ENCODE measurements around the gene CSH2. TPM values are rescaled to one million over a fixed set of nuclear protein-coding genes. Genes with fewer than 3 reads are reported as not detected.
A peak's percentile ranks its signal among the peaks of the same experiment; 100 is the strongest.

The CSH2 gene
- polyA plus RNA-seq, 1 donor, result 0.70 TPM

- DNase-seq (ENCODE audit: low read depth), result no peak
Observed at GRCh38 chr17:63834431-63835166, 38.9 kb downstream of the CSH2 start.

DNA sequence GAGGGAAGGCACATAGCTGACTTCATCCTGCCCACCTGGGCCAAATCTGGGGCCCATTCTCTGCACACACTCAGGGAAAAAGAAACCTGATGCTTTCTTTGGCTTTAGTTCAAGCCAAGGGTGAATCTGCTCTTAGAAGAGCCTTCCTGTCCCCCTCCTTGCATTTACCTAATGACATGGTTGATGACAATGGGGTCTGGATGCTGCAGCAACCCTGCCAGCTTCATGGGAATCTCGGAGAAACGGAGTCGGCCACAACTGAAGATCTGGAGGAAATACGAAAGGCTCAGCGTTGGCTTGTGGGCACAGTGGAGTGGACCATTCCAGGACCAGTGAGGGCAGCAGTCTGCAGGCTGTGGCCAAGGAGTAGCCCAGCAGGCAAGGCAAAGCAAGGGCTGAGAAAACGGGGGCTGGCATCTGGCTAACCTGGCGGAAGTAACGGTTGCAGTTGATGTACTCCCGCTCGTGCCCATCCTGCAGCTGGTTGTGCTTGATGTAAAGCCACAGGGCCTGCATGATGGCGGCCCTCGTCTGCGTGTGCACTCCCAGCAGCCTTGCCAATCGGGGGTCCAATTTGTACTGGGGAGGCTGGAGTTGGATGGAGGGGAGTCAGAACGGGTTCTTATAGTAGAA lies 39.6 kb downstream of the CSH2 start:
- DNase-seq (ENCODE audit: low read depth), result no peak

DNA sequence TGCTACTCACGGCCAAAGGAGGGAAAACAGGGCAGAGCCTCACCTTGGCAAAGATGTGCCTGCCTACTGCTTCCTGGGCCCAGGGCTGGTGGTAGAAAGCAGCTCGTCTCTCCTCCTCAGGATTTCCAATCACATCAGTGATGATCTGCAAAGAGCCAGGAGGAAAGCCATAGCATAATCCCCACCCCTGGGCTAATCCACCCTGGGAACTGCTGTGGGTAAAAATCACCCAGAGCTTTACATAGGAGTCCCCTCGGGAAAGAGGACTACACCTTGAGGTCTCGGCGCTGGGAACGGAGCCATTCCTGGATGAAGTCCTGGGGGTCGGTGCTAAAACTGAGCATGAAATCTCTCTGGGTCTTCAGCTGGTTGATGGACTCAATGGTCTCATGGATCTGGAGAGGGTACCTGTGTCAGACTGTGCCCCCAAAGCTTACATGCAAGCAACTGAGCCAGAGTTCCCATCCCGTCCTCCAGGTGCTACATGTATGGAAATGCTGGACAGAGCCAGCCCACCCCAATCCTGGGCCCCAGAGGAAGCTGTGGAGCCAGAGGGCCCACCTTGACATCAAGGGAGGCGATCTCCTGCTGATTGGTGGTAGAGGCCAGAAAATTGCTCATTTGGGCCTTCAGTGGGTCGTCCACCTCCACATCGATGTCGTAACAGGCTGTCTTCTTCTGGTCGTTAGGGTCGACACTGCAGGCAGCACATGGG lies 40.3 kb downstream of the CSH2 start:
- no peak for DNase-seq (ENCODE audit: low read depth)

GRCh38 chr17:63832455-63832854 lies 41.0 kb downstream of the CSH2 start:
- no peak for DNase-seq (ENCODE audit: low read depth)

DNA sequence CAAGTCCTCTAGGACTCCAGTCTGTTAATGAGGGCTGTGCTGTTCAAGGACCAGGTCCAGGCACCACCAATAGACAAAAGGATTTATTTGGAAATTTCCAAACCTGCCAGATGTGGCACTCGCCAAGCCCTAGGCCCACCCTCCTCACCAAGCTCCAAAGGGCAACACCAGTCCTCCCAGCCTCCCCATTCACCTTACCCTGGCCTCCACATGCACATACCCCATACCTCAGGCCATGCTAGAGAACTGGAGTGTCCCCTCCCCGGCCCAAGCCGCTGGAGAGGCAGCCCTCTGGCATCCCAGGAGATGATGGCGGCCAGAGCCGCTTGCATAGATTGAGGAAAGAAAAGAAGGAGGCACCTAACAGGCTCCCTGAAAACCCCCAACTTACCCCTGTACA lies 41.5 kb downstream of the CSH2 start:
- no peak for DNase-seq (ENCODE audit: low read depth)

DNA sequence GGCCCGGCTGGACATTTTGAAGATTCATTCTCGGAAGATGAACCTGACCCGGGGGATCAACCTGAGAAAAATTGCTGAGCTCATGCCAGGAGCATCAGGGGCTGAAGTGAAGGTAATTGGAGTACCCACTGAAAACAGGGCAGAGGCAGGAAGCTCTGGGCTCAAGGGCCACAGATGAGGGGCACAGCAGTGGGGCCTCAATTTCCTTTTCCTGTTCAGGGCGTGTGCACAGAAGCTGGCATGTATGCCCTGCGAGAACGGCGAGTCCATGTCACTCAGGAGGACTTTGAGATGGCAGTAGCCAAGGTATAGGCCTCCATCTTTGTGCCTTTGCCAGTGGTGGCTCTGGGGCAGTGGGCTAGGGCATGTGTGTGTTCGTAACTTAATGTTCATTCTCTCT lies 42.0 kb downstream of the CSH2 start:
- DNase-seq (ENCODE audit: low read depth), result no peak

- DNase-seq (ENCODE audit: low read depth), result no peak
Observed at GRCh38 chr17:63830904-63831491, 42.5 kb downstream of the CSH2 start.

DNA sequence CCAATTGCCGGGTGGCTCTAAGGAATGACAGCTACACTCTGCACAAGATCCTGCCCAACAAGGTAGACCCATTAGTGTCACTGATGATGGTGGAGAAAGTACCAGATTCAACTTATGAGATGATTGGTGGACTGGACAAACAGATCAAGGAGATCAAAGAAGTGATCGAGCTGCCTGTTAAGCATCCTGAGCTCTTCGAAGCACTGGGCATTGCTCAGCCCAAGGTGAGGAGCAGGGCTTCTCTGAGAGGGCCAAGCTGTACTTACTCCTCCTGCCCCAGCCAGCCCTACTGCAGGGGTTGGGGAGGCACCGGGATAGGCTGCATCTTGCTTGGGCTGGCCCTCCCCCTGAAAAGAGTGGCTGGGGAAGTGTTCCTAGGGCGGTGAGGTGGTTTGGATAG lies 43.2 kb downstream of the CSH2 start:
- DNase-seq (ENCODE audit: low read depth), result no peak

GRCh38 chr17:63828936-63829335 lies 44.5 kb downstream of the CSH2 start:
- no peak for DNase-seq (ENCODE audit: low read depth)

- DNase-seq (ENCODE audit: low read depth), result no peak
Observed at GRCh38 chr17:63827801-63828221, 45.7 kb downstream of the CSH2 start.

DNA sequence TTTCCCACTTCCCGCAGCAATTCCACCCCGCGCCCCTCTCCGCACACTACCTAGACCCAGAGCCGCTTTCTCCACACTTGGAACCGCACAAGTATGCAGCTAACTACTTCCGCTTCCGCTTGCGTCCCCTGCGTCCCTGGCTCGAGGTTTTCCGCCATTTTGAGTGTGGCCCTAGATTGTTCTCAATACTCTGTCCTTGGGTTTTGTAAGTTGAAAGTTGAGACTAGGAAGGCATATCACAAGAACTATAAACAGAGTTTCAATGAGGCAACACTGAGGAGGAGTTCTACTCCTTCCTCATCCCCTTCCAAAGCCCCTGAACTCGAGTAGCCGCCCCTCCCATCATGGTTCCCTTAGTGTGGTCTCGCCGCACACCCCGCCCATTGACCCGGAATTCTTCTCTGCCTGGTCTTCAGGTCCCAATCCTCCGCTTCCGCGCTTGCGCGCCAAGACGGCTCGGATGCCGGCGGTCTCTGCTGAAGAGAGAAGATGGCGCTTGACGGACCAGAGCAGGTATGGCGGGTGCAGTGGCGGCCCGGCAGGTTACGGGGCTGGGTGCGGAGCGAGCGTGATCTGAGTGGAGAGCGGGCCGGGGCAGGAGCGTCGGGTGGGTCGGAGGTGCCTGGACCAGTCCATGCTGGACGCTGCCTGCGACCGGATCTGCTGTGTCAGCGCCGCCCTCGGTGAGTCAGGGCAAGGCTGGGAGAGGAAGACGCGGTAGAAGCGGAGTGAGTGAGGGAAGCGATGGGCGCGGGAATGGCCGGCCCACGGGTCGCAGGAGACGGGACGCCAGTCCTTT lies 46.3 kb downstream of the CSH2 start, which contains the start of the genes FTSJ3 and PSMC5:
Gene FTSJ3, minus strand, starts transcription at position 662 of the 799 bp plus-strand sequence. CDS start 761 bp downstream, outside the sequence.
Gene PSMC5, plus strand, starts transcription at position 430 of the 799 bp plus-strand sequence. Its CDS starts 60 bp downstream, at position 490.
- DNase-seq (ENCODE audit: low read depth), result peak; percentile 96

- DNase-seq (ENCODE audit: low read depth), result no peak
Observed at GRCh38 chr17:63826468-63827001, 46.9 kb downstream of the CSH2 start.

GRCh38 chr17:63824362-63824761 lies 49.1 kb downstream of the CSH2 start:
- DNase-seq (ENCODE audit: low read depth), result no peak

DNA sequence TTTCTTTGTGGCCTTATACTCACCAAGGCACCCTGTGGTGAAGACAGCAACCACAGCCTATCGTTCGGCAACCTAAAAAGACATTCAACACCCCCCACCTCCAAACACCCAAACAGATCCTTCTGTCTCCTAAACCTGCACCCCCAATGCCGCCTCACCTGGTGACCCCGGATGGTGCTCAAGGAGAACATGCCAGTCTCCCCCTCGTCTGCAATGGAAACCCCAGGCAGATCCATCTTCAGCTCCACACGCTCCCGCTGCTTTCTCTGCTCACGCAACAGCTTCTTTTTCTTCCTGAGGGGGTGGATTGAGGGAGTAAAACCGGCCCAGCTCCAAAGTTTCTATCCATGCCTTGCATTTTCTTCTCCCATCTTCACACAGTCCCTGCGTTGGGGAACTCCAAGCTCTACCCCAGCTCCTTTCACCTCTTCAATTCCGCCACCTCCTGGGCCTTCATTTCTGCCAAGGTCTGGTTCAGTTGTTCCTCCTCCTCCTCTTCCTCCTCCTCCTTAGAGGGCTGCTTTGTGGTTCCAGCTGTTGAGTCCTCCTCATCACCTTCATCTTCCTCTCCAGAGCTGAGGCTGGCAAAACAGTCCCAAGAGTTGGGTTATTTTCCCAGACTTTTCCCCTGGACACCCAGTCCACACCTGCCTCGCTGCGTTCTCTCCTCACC lies 49.7 kb downstream of the CSH2 start:
- DNase-seq (ENCODE audit: low read depth), result no peak

DNA sequence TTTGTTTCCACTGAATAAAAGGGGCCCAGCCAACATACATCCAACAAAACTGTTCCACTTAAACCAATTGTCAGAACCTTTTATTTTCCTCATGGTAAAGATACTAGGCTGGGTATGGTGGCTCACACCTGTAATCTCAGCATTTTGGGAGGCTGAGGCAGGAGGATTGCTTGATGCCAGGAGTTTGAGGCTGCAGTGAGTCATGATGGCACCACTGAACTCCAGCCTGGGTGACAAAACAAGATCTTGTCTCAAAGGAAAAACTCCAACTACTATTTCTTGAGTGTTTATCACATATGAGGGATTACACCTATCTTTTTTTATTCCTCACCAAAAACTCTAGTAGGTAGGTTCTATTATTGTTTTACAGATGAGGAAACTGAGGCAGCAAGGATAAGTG lies 50.9 kb downstream of the CSH2 start:
- DNase-seq (ENCODE audit: low read depth), result no peak

Other genes with a start within 250 kb of the CSH2 start
- gene LIMD2, start 173.6 kb downstream of the CSH2 start, polyA plus RNA-seq (ENCODE audit: insufficient read length), result 8.2 TPM
- 25.4 TPM for gene STRADA, start 131.9 kb downstream of the CSH2 start, polyA plus RNA-seq (ENCODE audit: insufficient read length)
- gene CCDC47, start 100.1 kb downstream of the CSH2 start, polyA plus RNA-seq (ENCODE audit: insufficient read length), result 54.9 TPM
- gene DDX42, start 99.5 kb downstream of the CSH2 start, polyA plus RNA-seq (ENCODE audit: insufficient read length), result 101 TPM
- 106 TPM for gene PSMC5, start 46.2 kb downstream of the CSH2 start, polyA plus RNA-seq (ENCODE audit: insufficient read length)
- gene FTSJ3, start 46.0 kb downstream of the CSH2 start, polyA plus RNA-seq (ENCODE audit: insufficient read length), result 36.5 TPM
- 23.5 TPM for gene SMARCD2, start 31.0 kb downstream of the CSH2 start, polyA plus RNA-seq (ENCODE audit: insufficient read length)
- not detected for gene GH2, start 8.3 kb upstream of the CSH2 start, polyA plus RNA-seq (ENCODE audit: insufficient read length)
- gene CSH1, start 22.9 kb upstream of the CSH2 start, polyA plus RNA-seq (ENCODE audit: insufficient read length), result 2.7 TPM
- gene CSHL1, start 37.6 kb upstream of the CSH2 start, polyA plus RNA-seq (ENCODE audit: insufficient read length), result not detected
- not detected for gene GH1, start 45.2 kb upstream of the CSH2 start, polyA plus RNA-seq (ENCODE audit: insufficient read length)
- 2.3 TPM for gene CD79B, start 58.7 kb upstream of the CSH2 start, polyA plus RNA-seq (ENCODE audit: insufficient read length)
- 50.1 TPM for gene SCN4A, start 99.2 kb upstream of the CSH2 start, polyA plus RNA-seq (ENCODE audit: insufficient read length)
- 2.3 TPM for gene PRR29, start 124.7 kb upstream of the CSH2 start, polyA plus RNA-seq (ENCODE audit: insufficient read length)
- gene ICAM2, start 147.0 kb upstream of the CSH2 start, polyA plus RNA-seq (ENCODE audit: insufficient read length), result 25.4 TPM